Naive thymus-derived CD4-positive, alpha-beta T cell (primary cell): ENCODE data around the gene DNAJB8. TPM values are rescaled to one million over a fixed set of nuclear protein-coding genes. Genes with fewer than 3 reads are reported as not detected.

Experiments used
- ATAC-seq: fragments of 150-1000 bp; cut with Tn5 transposase; 2 replicates; pipeline ENCODE4 v1.10.0; 2021; ENCODE audit warnings: mild to moderate bottlenecking, moderate library complexity
- CTCF ChIA-PET: fragments of 350-600 bp; sonication (Branson Sonifier 250); formaldehyde crosslinking; loops from one replicate; lab custom pipeline; 2021; ENCODE audit warnings: antibody characterized with exemption; lab: Charles Lee
- POLR2A ChIA-PET: fragments of 350-600 bp; sonication (Branson Sonifier 250); formaldehyde crosslinking; loops from one replicate; lab custom pipeline; 2021; ENCODE audit warnings: antibody characterized with exemption, inconsistent platforms; lab: Charles Lee
- DNase-seq, 9 donors: peaks; one replicate each; pipeline versions ENCODE4 v3.0.0 to v3.0.0-alpha.2; 2020 to 2022; ENCODE audit warnings: mixed read lengths in 1 of 9
- H3K27ac ChIP-seq: one replicate; pipeline ENCODE4 v1.7.0; 2013; ENCODE audit warnings: mild to moderate bottlenecking, low read depth, low read length, moderate library complexity
- H3K27me3 ChIP-seq, 2 donors: one replicate each; pipeline ENCODE4 v1.7.0; 2013; ENCODE audit warnings: low read length in 2 of 2, mild to moderate bottlenecking in 2 of 2, moderate library complexity in 2 of 2; ENCODE audit not compliant: control insufficient read depth in 2 of 2, insufficient read depth in 2 of 2
- H3K36me3 ChIP-seq, 3 experiments: 1 replicate in 2 of 3; 2 replicates in 1 of 3; pipeline ENCODE4 v1.7.0; 2013; ENCODE audit warnings: low read length in 3 of 3, mild to moderate bottlenecking in 3 of 3, moderate library complexity in 1 of 3; ENCODE audit not compliant: insufficient read depth in 3 of 3, control insufficient read depth in 2 of 3
- H3K4me1 ChIP-seq, 2 donors: one replicate each; pipeline ENCODE4 v1.7.0; 2013; ENCODE audit warnings: low read length in 2 of 2, mild to moderate bottlenecking in 2 of 2, moderate library complexity in 1 of 2; ENCODE audit not compliant: control insufficient read depth in 2 of 2, insufficient read depth in 2 of 2
- H3K4me3 ChIP-seq: 2 replicates; pipeline ENCODE4 v1.7.0; 2013; ENCODE audit warnings: mild to moderate bottlenecking, low read length
- H3K9me3 ChIP-seq, 3 experiments: 1 replicate in 2 of 3; 2 replicates in 1 of 3; pipeline ENCODE4 v1.7.0; 2013; ENCODE audit warnings: low read length in 3 of 3; ENCODE audit not compliant: control insufficient read depth in 2 of 3
- H3K27ac Mint-ChIP-seq, 9 donors: one replicate each; pipeline ENCODE4 v1.8.0; 2020 to 2022; ENCODE audit warnings: mixed read lengths in 9 of 9, mild to moderate bottlenecking in 8 of 9, moderate library complexity in 5 of 9, inconsistent platforms in 2 of 9
- H3K27me3 Mint-ChIP-seq, 5 donors: one replicate each; pipeline ENCODE4 v1.8.0; 2021 to 2022; ENCODE audit warnings: mixed read lengths in 5 of 5, mild to moderate bottlenecking in 1 of 5
- H3K36me3 Mint-ChIP-seq, 5 donors: one replicate each; pipeline ENCODE4 v1.8.0; 2020 to 2022; ENCODE audit warnings: mixed read lengths in 5 of 5, mild to moderate bottlenecking in 3 of 5, inconsistent platforms in 1 of 5
- H3K4me1 Mint-ChIP-seq, 7 donors: one replicate each; pipeline ENCODE4 v1.8.0; 2020 to 2022; ENCODE audit warnings: mixed read lengths in 7 of 7, mild to moderate bottlenecking in 3 of 7, inconsistent platforms in 1 of 7
- H3K4me3 Mint-ChIP-seq, 10 donors: one replicate each; pipeline ENCODE4 v1.8.0; 2020 to 2022; ENCODE audit warnings: mild to moderate bottlenecking in 10 of 10, mixed read lengths in 10 of 10, moderate library complexity in 6 of 10, inconsistent platforms in 2 of 10
- H3K9me3 Mint-ChIP-seq, 11 donors: one replicate each; pipeline ENCODE4 v1.8.0; 2020 to 2022; ENCODE audit warnings: mixed read lengths in 11 of 11, mild to moderate bottlenecking in 4 of 11, inconsistent platforms in 1 of 11, moderate library complexity in 1 of 11
- intact Hi-C, 2 donors: fragments of 100-400 bp; cut with micrococcal nuclease; formaldehyde crosslinking; loops; one replicate each; pipeline ENCODE4 v1.15.1; 2023
- polyA plus RNA-seq, 2 donors: library from polyadenylated mRNA; unstranded; fragments of 300-500 nt; fragmentation: Illumina TruSeq; gene quantifications; one replicate each; pipeline ENCODE4 v1.2.3, GENCODE V29; 2021
- total RNA-seq, 6 experiments: library from RNA in 5 of 6; stranded (reverse) in 5 of 6; gene quantifications; 1 replicate in 5 of 6; 2 replicates in 1 of 6; pipeline ENCODE4 v1.2.3 and lab custom pipeline; 2021 to 2026

Gene DNAJB8
- total and polyA plus RNA-seq, 7 experiments from 2014 or later: not detected

DNA sequence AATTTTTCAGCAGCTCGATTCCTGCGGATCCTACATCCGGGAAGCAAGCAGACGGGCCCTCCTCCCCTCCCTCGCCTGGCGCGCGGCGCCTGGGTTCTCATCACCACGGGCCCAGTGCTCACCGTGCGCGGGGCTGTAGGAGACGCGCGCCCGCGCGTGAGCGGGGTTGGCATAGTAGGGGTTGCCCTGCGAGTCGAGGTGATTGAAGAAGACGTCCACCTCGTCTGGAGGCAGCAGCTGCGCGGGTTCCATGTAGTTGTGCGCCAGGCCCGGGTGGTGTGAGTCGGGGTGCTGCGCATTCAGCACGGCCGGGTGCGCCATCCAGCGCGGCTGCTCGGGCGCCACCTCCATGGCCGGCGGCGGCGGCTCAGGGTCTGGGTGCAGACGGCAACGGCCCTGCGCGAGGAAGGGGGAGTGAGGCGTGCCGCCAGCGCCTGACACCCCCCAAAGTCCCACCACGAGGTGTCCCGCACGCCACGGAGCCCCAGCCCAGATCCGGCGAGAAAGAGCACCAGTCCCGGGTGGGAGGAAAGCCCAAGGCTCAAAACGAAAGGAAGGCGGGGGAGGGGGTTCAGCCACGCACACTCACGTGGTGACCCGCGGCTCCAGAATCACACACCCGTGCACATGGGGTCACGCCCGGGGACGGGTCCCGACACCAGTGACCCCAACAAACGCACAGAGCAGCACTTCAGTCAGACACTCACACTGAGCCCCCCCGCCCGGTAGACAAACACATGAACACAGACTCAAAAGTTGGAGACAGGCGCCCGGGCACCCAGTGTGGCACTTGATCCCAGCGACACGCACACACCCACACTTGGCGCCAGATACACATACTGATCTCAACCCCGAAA lies 20.2 kb upstream of the DNAJB8 start:
- Histone ChIP-seq H3K9me3 (no peaks in the 10 kb centered on the region), H3K36me3 (no peaks in the 10 kb centered on the region), H3K27ac (no peak overlapping the region), H3K4me3 (peak overlapping the region; percentile 35), H3K4me1 (peaks cover 11 to 56% of the 10 kb centered on the region in 2 donors), H3K27me3 (peaks cover 16 to 50% of the 10 kb centered on the region in 2 donors)
- ATAC-seq (peak; percentile 18), DNase-seq (peak in 3 of 9 donors; percentile 22 to 38 (median 30))
- Mint-ChIP-seq H3K4me3 (peak overlapping the region; percentile 87 to 97 (median 90)), H3K9me3 (peaks cover 0 to 1% (median 0%) of the 10 kb centered on the region in 11 donors), H3K4me1 (peaks cover 20 to 57% (median 35%) of the 10 kb centered on the region in 7 donors), H3K27ac (peak overlapping the region in 2 of 9 donors; percentile 49 to 62), H3K27me3 (peaks cover 66 to 86% (median 70%) of the 10 kb centered on the region in 5 donors), H3K36me3 (no peaks in the 10 kb centered on the region)
- intact Hi-C loops: loop anchor here (2.0 to 5.0 kb wide), 2 partner anchors 40 to 60 kb away; no protein-coding TSS in a partner anchor
- ChIA-PET CTCF (no interaction called here), POLR2A (no interaction called here)

DNA sequence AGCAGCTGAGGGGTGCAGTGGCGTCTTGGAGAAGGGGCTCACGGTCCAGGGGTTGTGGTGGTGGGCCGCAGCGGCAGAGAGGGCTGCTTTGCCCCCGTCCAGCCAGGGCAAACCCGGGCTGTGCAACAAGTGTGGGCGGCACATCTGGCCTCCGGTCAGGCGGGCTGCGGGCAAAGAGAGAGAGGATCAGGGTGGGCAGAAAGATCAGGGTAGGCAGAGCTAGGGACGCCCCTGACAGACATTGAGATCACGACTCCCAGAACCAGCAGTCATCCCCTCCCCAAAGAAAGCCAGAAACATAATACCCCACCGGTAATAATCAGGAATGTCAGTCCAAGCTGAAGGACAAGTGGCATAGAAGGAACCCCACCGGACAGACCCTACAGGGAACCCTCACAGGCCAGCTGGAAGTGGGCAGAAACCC lies 19.5 kb upstream of the DNAJB8 start:
- CTCF ChIA-PET: no interaction called here

DNA sequence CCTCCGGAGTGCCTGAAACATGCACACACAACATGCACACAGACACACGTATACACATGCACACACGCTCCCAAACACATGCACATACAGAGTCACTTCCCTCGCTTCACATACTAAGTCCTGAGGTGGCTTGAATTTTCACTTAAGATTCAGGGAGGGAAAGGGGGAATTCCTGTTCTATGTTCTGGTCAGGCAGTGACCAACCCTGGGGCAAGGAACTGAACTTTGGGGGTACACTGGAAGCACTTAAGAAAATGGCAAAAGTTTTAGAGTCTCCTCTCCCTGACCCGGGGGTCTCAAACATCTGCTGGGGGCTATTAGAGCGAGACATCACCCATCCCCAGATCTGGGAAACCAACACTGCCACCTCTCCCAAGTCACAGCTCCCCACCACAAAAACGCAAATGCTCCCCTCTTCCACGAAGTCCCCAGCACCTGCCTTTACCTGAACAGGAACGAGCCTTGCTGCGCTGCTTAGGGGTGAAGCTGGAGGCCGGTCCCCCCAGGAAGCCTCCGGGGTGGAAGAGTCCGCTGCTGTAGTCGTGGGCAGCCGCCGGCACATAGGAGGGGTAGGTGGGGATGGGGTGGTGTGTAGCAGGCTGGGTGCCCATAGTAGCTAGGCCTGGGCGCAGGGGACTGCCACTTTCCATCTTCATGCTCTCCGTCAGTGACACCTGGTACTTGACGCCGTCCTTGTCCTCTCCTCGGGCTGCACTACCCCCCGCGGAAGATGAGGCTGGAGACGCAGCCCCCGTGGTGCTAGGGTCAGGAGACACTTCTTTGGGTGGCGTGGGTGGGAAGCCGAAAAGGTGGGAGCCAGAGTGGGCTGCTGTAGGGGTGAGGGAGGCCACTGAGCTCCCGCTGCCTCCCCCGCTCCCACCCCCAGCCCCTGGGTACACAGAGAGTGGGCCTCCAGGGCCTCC lies 18.9 kb upstream of the DNAJB8 start:
- Histone ChIP-seq H3K27me3 (peaks cover 14 to 38% of the 10 kb centered on the region in 2 donors), H3K27ac (no peak overlapping the region), H3K36me3 (no peaks in the 10 kb centered on the region), H3K9me3 (no peaks in the 10 kb centered on the region), H3K4me1 (peaks cover 11 to 45% of the 10 kb centered on the region in 2 donors), H3K4me3 (no peak overlapping the region)
- ChIA-PET POLR2A (no interaction called here), CTCF (no interaction called here)
- Mint-ChIP-seq H3K9me3 (no peaks in the 10 kb centered on the region), H3K27ac (peak overlapping the region in 1 of 9 donors; percentile 38), H3K27me3 (peaks cover 59 to 78% (median 68%) of the 10 kb centered on the region in 5 donors), H3K4me3 (peak overlapping the region in 9 of 10 donors; percentile 15 to 97 (median 87)), H3K4me1 (peaks cover 16 to 46% (median 28%) of the 10 kb centered on the region in 7 donors), H3K36me3 (no peaks in the 10 kb centered on the region)
- intact Hi-C loops: loop anchor here (2.0 to 5.0 kb wide), 2 partner anchors 38 to 59 kb away; no protein-coding TSS in a partner anchor
- ATAC-seq (no peak), DNase-seq (no peak)

More for the DNA sequence above, 19.5 kb upstream of the DNAJB8 start:
- no peaks in the 10 kb centered on the region for H3K9me3 ChIP-seq
- Mint-ChIP-seq H3K9me3 (peaks cover 0 to 1% (median 0%) of the 10 kb centered on the region in 11 donors), H3K27ac (peak overlapping the region in 1 of 9 donors; percentile 49), H3K36me3 (no peaks in the 10 kb centered on the region), H3K4me3 (peak overlapping the region; percentile 72 to 97 (median 90)), H3K27me3 (peaks cover 61 to 83% (median 66%) of the 10 kb centered on the region in 5 donors), H3K4me1 (peaks cover 16 to 50% (median 31%) of the 10 kb centered on the region in 7 donors)
- peaks cover 11 to 49% of the 10 kb centered on the region in 2 donors for H3K4me1 ChIP-seq
- intact Hi-C loops: loop anchor here (2.0 to 5.0 kb wide), 2 partner anchors 39 to 59 kb away; no protein-coding TSS in a partner anchor
- H3K27ac ChIP-seq: no peak overlapping the region
- POLR2A ChIA-PET: no interaction called here
- ATAC-seq (no peak), DNase-seq (no peak)
- no peak overlapping the region for H3K4me3 ChIP-seq
- H3K27me3 ChIP-seq: peaks cover 14 to 43% of the 10 kb centered on the region in 2 donors
- no peaks in the 10 kb centered on the region for H3K36me3 ChIP-seq

DNA sequence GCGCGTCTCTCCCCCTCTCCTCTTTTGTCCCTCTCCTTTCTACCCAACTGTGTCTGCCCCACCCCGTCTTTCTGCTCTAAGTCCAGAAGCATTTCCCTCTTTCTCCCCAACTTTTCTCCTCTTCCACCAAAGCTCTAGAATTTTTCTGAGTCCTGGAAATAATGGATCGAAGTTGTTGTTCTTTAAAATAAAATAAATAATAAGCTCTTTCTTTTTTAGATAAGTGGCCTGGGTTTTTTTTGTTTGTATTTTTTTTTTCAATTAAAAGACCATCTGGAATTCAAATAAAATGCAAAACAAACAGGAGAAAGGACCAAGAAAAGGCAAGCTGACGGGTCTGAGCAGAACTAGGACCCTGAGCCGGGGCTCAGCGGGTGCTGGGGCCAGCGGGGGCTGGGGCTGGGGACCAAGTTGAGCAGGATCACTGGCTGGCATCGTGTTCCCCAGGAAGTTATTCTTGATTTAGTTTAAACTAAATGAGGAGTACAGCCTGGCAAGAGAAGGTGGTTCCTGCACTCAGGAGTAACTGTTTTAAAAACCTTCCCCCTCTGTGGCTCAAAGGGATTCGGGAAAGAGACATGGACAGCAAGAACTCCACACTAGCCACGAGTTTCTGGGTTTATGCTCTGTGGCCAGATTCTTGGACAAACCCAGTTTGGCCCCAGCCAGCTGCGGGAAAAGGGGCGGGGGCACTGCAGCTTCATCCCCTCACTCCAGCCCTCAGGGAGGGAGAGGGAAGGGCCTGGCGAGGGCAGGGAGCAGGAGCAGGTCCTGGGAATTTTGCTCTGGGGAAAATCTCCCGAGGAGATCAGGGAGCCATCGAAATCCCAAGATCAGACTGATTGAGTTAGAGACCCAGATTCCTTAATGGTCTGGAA lies 18.0 kb upstream of the DNAJB8 start:
- DNase-seq: peak in 1 of 9 donors; percentile 2
- Mint-ChIP-seq H3K27me3 (peaks cover 52 to 70% (median 69%) of the 10 kb centered on the region in 5 donors), H3K4me1 (peaks cover 16 to 37% (median 27%) of the 10 kb centered on the region in 7 donors), H3K4me3 (peak overlapping the region in 4 of 10 donors; percentile 21 to 91 (median 41)), H3K9me3 (no peaks in the 10 kb centered on the region), H3K36me3 (no peaks in the 10 kb centered on the region), H3K27ac (peak overlapping the region in 1 of 9 donors; percentile 38)
- H3K36me3 ChIP-seq: no peaks in the 10 kb centered on the region
- peaks cover 10 to 29% of the 10 kb centered on the region in 2 donors for H3K27me3 ChIP-seq
- ChIA-PET POLR2A (interaction anchor here (0.6 kb wide), 1 partner anchor 304 kb away, joined by 4 read pairs; no protein-coding TSS in a partner anchor), CTCF (no interaction called here)
- intact Hi-C loops: loop anchor here (5.0 kb wide), 1 partner anchor 37 kb away; no protein-coding TSS in a partner anchor
- H3K27ac ChIP-seq: no peak overlapping the region
- H3K4me1 ChIP-seq: peaks cover 11 to 39% of the 10 kb centered on the region in 2 donors
- H3K9me3 ChIP-seq: no peaks in the 10 kb centered on the region
- no peak overlapping the region for H3K4me3 ChIP-seq
- no peak for ATAC-seq

DNA sequence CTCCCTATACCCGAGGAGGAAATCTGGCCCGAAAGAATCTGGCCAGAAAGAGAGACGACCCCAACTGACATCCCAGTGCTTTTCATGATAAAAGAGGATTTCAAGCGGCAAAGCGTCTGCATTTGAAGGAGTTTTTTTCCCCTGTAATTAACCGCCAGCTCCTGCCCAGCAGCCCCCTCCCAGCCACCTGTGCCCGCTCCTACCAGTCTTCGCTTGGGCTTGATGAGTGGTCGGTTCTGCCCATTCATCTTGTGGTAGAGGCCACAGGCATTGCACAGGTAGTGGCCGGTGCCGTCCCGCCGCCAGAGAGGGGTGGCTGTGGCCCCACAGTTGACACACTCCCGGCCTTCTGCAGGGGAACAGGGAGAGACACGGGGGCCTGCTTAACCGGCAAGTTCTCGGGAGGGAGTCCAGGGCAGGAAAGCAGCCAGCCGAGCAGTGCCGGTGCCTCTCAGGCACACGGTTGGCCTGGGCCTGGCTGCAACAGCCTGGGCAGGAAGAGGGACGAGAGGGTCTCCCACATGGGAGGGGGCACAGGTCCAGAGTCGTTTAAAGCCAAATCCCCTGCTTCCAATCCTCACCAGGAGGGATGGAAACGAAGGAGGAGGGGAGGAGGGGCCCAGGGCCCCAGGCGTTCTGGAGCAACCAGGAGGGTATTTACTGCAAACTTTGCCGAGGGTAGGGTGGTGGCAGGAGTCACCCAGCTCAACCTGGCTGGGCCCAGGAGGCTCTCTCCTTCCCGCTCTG lies 17.1 kb upstream of the DNAJB8 start:
- H3K4me3 Mint-ChIP-seq: peak overlapping the region in 8 of 10 donors; percentile 62 to 91 (median 79)
- peaks cover 16 to 34% (median 25%) of the 10 kb centered on the region in 7 donors for H3K4me1 Mint-ChIP-seq
- H3K27me3 Mint-ChIP-seq: peaks cover 52 to 74% (median 67%) of the 10 kb centered on the region in 5 donors
- POLR2A ChIA-PET: interaction anchor here (0.6 kb wide), 1 partner anchor 305 kb away, joined by 4 read pairs; no protein-coding TSS in a partner anchor
- Histone ChIP-seq H3K27me3 (peaks cover 10 to 27% of the 10 kb centered on the region in 2 donors), H3K9me3 (no peaks in the 10 kb centered on the region), H3K4me1 (peaks cover 11 to 35% of the 10 kb centered on the region in 2 donors), H3K4me3 (no peak overlapping the region), H3K27ac (no peak overlapping the region), H3K36me3 (no peaks in the 10 kb centered on the region)
- ATAC-seq (no peak), DNase-seq (no peak)
- no peak overlapping the region for H3K27ac Mint-ChIP-seq
- CTCF ChIA-PET: no interaction called here
- no peaks in the 10 kb centered on the region for H3K9me3 Mint-ChIP-seq
- no peaks in the 10 kb centered on the region for H3K36me3 Mint-ChIP-seq
- intact Hi-C loops: no loop called here
